ENCODE measurements around the gene CACNA1C.

- TF ChIP-seq CTCF (IDR thresholded peaks at IDR 0.05): no peak
- TF ChIP-seq POLR2A (IDR thresholded peaks at IDR 0.05): no peak
Measured at GRCh38 chr12:2447861-2448260, 395.1 kb downstream of the CACNA1C start.
